HG02973 (cell line): ENCODE measurements around the gene WDFY2.

Source experiments
- ATAC-seq: cut with Tn5 transposase; IDR thresholded peaks from one replicate; pipeline ENCODE4 v1.9.1; 2021; ENCODE audit warnings: moderate library complexity; ENCODE audit not compliant: unreplicated experiment

The WDFY2 gene

GRCh38 chr13:51767100-51767499 is 182.8 kb downstream of the WDFY2 start:
- no peak for ATAC-seq

- no peak for ATAC-seq
Measured at GRCh38 chr13:51768378-51768921, 184.2 kb downstream of the WDFY2 start.

DNA sequence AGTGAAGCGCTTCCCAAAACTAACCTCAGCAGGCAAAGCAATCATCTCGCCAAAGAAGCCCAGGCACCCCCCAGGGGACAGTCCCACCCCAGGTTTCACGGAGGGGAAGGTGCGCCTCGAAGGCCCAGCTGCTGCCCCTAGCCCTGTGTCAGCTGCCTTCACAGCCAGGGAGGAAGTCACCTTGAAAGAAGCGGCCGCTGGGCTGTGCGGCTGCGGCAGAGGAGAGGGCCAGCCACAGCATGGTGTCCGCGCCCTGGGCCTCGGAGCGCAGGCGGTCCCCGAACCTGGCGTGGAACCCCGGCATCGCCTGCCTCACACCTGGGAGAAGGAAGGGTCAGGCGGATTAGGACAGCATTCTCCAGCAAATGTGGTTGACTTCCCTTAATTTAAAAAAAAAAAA is 184.7 kb downstream of the WDFY2 start:
- ATAC-seq: no peak

DNA sequence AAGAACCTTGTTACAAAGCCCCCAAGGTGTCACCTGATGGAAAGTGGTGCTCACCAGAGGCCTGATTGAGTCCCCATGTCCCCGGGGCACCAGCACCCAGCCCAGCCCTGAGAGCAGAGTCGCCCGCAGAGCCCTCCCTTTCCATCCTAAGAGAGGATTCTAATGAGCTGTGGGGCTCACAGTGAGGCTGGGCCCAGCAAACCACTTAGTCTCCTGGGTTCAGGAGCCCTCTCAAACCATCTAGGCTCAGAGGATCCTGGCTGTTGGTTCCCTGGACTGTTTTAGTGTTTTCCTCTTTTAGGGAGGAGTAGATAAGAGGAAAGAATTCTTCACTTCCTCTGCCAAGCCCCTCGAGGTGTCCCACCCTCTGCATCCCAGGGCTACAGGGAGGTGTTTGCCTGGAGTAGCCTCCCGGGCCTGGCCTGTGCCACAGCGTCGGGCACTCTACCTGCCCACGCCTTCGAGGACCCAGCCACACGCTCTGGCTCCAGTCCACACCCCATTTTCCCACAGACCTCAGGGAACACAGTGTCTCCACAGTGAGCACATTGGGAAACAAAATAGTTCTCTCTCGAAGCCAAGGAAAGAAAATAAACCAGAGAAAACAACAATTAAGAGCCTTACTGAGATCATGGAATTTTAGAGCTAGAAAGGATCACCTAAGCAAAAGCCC is 185.3 kb downstream of the WDFY2 start:
- ATAC-seq: no peak

GRCh38 chr13:51770160-51770559 is 185.9 kb downstream of the WDFY2 start:
- no peak for ATAC-seq

- no peak for ATAC-seq
Measured at GRCh38 chr13:51770681-51771417, 186.6 kb downstream of the WDFY2 start.

DNA sequence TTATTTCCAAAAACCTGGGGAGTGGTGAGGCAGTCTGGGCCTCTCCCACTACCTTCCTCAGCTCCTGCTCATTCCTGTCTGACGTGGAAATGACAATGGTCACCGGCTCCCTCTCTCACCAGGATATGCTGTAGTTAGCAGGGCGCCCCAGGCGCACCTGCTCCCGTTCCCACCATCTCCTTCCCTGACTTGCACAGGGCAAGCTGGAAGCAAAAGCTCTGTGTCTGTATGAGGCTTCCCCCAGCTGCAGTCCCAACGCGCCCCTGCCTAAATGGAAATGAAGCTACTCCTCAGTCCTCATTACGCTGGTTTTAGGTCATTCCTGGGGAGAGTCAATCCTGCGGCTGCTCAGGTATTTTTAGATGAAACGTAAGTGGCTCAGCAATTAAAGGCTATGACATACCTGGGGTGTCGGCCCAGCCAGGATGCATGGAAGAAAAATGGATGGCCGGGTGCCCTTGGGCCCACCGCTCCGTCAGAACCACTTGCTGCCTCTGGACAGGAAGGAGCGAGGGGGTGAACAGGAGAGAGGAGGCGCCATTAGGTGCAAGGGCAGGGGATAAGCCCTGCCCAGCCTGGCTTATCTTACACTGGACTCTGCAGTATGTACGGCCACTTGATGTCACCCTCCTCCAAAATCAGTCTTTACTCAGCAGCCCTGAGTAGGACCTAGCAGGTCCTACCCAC is 187.3 kb downstream of the WDFY2 start:
- ATAC-seq: no peak

GRCh38 chr13:51772105-51772455 is 187.8 kb downstream of the WDFY2 start:
- no peak for ATAC-seq

- ATAC-seq: no peak
Measured at GRCh38 chr13:51772781-51773180, 188.5 kb downstream of the WDFY2 start.

DNA sequence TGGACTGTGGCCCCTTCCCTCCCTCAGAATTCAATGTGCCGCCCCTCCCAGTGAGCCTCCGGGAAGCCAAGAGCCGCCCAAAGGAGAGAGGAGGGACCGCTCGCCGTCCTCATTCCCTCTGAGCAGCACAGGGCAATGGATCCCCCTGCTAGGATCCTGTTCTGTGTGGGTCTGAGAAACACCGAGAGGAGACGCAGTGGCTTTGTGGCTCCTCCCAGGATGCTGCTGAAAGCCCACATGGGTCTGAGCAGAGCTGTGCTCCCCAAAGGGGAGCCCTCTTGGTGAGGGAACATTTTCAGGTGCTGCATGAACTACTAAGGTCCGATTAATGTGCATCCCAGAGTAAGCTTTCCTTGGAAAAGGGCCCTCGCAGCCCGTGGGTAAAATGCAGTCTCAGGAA is 189.3 kb downstream of the WDFY2 start:
- ATAC-seq: no peak

DNA sequence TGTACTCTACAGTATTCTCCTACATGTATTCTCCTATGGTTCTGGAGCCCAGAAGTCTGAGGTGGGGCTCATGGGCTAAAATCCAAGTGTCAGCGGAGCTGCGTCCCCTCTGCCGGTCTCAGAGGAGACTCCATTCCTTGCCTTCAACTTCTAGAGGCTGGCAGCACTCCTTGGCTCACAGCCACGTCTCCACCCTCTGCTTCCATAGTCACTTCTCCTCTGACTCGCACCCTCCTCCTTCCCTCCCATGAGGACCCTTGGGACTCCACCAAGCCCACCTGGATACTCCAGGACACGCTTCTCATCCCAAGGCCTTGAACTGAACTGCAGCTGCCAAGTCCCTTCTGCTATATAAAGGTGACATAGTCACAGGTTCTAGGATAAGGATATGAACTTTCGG is 191.9 kb downstream of the WDFY2 start:
- no peak for ATAC-seq

DNA sequence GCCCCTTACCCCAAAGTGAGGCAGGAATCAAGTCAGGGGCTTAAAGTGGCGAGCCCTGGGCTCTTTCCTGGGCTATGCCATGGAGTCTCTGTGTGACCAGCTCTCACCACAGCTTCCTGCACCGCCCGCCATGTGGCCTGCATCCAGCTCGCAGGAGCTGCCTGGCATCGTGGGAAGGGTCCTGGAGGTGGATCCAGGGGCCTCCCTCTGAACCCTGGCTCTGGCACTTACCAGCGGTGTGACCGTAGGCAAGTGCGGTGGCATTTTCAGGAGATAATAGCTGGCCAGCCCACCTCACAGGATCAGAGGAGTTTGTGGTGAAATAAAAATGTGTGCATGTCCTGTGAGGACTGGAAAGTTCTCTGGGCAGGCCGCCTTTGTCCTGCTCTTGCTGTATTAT is 193.7 kb downstream of the WDFY2 start:
- no peak for ATAC-seq

GRCh38 chr13:51778392-51778791 is 194.1 kb downstream of the WDFY2 start:
- ATAC-seq: no peak

DNA sequence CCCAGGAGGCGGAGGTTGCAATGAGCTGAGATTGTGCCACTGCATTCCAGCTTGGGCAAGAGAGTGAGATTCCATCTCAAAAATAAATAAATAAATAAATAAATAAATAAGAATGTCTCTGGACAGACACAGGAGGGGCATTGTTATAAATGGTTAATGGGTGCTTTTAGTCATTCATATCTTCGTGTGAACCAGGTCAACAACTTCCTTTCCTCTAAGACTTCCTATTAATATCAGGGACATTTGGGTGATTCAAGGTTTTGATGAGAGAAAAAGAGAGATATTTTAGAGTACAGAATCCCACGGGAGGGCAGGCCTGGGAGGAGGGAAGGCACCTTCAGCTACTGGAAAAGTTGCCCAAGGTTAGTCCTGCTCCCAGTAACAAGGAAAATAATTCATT is 195.8 kb downstream of the WDFY2 start:
- no peak for ATAC-seq

DNA sequence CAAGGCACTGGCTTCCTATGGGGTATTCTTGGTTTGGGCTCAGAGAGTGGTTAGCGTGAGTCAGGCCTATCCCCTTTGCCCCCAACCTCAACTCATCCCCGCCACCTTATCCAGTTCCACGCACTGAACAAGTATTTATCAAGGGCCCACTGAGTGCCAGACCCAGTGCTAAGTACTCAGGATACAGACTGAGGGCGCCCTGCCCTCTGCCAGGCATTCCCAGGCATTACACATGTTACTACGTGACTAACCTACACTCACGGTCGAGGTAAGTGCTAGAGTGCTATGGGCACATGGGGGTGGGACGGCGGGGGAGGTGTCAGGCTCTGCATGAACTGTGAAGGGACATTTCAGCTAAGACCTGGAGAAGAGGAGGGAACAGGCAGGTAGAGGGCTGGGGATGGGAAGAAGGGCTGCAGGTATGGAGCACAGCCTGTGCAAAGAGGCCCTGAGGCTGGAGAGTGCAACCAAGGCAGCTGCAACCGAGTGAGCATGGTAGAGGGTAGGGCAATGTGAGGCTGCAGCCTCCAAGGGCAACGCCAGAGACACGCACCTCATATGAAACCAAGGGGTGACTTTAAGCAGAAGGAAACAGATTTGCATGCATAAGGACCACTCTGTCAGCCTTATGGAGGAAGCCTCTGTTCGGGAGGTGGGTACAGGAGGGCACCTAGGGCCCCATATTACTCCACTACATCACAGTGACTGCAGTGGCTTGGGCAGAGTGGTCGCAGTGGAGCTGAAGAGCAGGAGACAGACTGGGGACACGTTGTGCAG is 197.2 kb downstream of the WDFY2 start:
- ATAC-seq: no peak

GRCh38 chr13:51782026-51782710 is 197.9 kb downstream of the WDFY2 start:
- no peak for ATAC-seq

DNA sequence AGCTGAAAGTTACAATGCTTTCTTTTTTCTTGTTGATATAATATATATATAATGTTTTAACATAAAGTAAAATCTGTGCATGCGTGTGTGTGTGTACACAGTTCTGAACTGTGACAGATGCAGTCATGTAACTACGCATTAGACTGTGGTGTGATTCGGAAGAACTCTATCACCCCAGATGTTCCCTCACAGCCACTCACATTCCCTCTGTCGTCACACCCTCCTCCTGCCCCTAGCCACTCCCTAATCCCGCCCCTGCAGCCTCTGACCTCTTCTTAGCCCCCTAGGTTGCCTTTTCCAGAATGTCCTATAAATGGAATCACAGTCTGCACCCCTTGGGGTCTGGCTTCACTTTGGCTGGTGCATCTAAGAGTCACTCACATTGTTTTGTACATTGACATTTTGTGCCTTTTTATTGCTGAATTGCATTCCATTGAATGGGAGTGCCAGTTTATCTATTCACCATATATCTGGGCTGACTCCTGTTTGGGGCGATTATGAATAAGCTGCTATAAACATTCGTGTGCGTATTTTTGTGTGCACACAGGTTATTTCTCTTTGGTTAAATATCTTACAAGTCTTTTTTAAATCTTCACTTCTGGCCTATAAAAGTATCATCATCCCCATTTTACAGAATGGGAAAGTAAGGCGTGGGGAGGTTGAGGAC is 199.3 kb downstream of the WDFY2 start:
- no peak for ATAC-seq

DNA sequence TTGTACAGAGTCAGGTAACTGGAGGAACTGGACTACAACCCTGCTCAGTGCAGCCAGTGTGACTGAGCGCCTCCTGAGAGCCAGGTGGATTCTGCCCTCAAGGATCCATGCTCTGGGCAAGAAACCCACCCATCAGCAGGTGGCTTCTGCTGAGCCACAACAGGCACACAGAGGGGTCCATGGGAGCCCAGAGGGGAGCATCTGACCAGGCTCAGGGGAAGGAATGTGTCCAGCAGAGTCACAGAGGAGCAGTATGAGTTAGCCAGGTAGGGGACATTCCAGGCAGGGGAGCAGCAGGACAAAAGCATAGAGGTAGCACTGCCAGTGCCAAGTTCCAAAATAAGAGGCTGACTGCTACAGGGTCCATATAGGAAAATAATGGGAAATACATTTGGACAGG is 199.8 kb downstream of the WDFY2 start:
- no peak for ATAC-seq

- ATAC-seq: no peak
Measured at GRCh38 chr13:51785712-51786424, 201.6 kb downstream of the WDFY2 start.
